HepG2 (cell line): ENCODE results near the gene KIAA0408. TPM values are rescaled to one million over a fixed set of nuclear protein-coding genes. Genes with fewer than 3 reads are reported as not detected.

Source experiments
- polyA plus RNA-seq, 8 experiments: library from polyadenylated mRNA; depleted of rRNA in 3 of 8; stranded (reverse) in 7 of 8; unstranded in 1 of 8; fragments of >200 nt; fragmentation: Illumina TruSeq in 4 of 8; extraction: Trizol in 4 of 8; gene quantifications; 2 replicates each; pipeline versions ENCODE4 v1.2.1 to v1.2.3, GENCODE V29; 2011 to 2016; ENCODE audit warnings: low read depth in 4 of 8, missing spikeins in 1 of 8, mixed read lengths in 1 of 8; ENCODE audit not compliant: insufficient read depth in 1 of 8
- small RNA-seq, 3 experiments: library from RNA; depleted of rRNA; stranded (forward); fragments of <200 nt; gene quantifications; one replicate each; pipeline ENCODE3, GENCODE V24; 2012; ENCODE audit warnings: low read depth in 2 of 3, low replicate concordance in 1 of 3; ENCODE audit not compliant: insufficient read length in 3 of 3, insufficient read depth in 2 of 3
- total RNA-seq, 5 experiments: library from RNA; depleted of rRNA; stranded (reverse); fragments of >200 nt; fragmentation: Illumina TruSeq; extraction: Trizol; gene quantifications; 2 replicates each; pipeline ENCODE4 v1.2.3, GENCODE V29; 2016; ENCODE audit warnings: low read depth in 1 of 5

Gene KIAA0408
- total and polyA plus RNA-seq, 2 of the 13 experiments (the other 11 are each of a cell fraction or from before 2014, with no cell fraction given): not detected

Small RNA genes lying within 50 kb of the gene (small RNA-seq; reads per million reads assigned to genes)
- gene KIAA0408: 0 reads per million in 3 experiments

Other genes starting within 250 kb of the KIAA0408 start
- gene RNF146, start 192.5 kb downstream of the KIAA0408 start, total RNA-seq (2016; rRNA removed; fragmentation: Illumina TruSeq; extraction: Trizol): 18.8 and 22.2 TPM in 2 replicates
- gene RNF146, start 192.5 kb downstream of the KIAA0408 start, polyA plus RNA-seq (2011; rRNA removed): 27.6 and 28.1 TPM in 2 replicates
- gene ECHDC1, start 115.8 kb downstream of the KIAA0408 start, total RNA-seq (2016; rRNA removed; fragmentation: Illumina TruSeq; extraction: Trizol): 98.1 and 143 TPM in 2 replicates
- gene ECHDC1, start 115.8 kb downstream of the KIAA0408 start, polyA plus RNA-seq (2011; rRNA removed): 25.4 and 32.8 TPM in 2 replicates
- not detected in 2 replicates for gene C6orf58, start 117.8 kb upstream of the KIAA0408 start, total RNA-seq (2016; rRNA removed; fragmentation: Illumina TruSeq; extraction: Trizol)
- not detected in 2 replicates for gene C6orf58, start 117.8 kb upstream of the KIAA0408 start, polyA plus RNA-seq (2011; rRNA removed)